K562 (cell line): ENCODE measurements around the gene CAV1. TPM values are rescaled to one million over a fixed set of nuclear protein-coding genes. Genes with fewer than 3 reads are reported as not detected.

Experiments
- EHMT2 ChIP-seq: fragments of 450-650 bp; IDR thresholded peaks from 2 replicates; pipeline ENCODE4 v1.6.1; 2018; ENCODE audit warnings: antibody characterized with exemption
- ELK1 ChIP-seq: sonication (generic); formaldehyde crosslinking; IDR thresholded peaks from 2 replicates; pipeline ENCODE4 v1.8.1; 2022; ENCODE audit warnings: missing genetic modification reagents
- FIP1L1 ChIP-seq: fragments of 200-400 bp; formaldehyde crosslinking; IDR thresholded peaks from 2 replicates; pipeline ENCODE4 v1.6.1; 2018; ENCODE audit warnings: mild to moderate bottlenecking, low read depth, low read length; ENCODE audit not compliant: poor library complexity, severe bottlenecking
- HIVEP1 ChIP-seq: fragments of 250-450 bp; sonication (Bioruptor Pico); IDR thresholded peaks from 2 replicates; pipeline ENCODE4 v1.4.0; 2020; ENCODE audit warnings: mild to moderate bottlenecking
- KLF16 ChIP-seq: IDR thresholded peaks from 2 replicates; pipeline ENCODE4 v1.6.1; 2016; ENCODE audit warnings: antibody characterized with exemption
- POLR2H ChIP-seq: IDR thresholded peaks from 2 replicates; pipeline ENCODE4 v1.6.1; 2016; ENCODE audit warnings: missing genetic modification characterization, low read depth, mild to moderate bottlenecking, control low read depth, missing compliant biosample characterization, moderate library complexity
- SRF ChIP-seq, 2 experiments: fragments of 250-450, 450-650 bp in 1 of 2; sonication (Bioruptor Pico) in 1 of 2; sonication (generic) in 1 of 2; formaldehyde crosslinking; IDR thresholded peaks; 2 replicates each; pipeline versions ENCODE4 v1.5.0 to v1.5.1; 2020 to 2022; ENCODE audit warnings: mild to moderate bottlenecking in 1 of 2, missing genetic modification reagents in 1 of 2
- ZBTB5 ChIP-seq: fragments of 450-650 bp; IDR thresholded peaks from 2 replicates; pipeline ENCODE4 v1.6.1; 2017; ENCODE audit warnings: antibody characterized with exemption
- ZKSCAN3 ChIP-seq: fragments of 250-450 bp; sonication (Bioruptor Pico); IDR thresholded peaks from 2 replicates; pipeline ENCODE4 v1.4.0; 2020
- ZNF609 ChIP-seq: sonication (generic); formaldehyde crosslinking; IDR thresholded peaks from 2 replicates; pipeline ENCODE4 v1.8.1; 2023; ENCODE audit warnings: missing genetic modification reagents, mild to moderate bottlenecking, borderline replicate concordance
- ZNF644 ChIP-seq: fragments of 200-800 bp; sonication (Bioruptor generic); IDR thresholded peaks from 2 replicates; pipeline ENCODE4 v1.6.1; 2016; ENCODE audit warnings: low read depth, missing genetic modification characterization, missing compliant biosample characterization
- polyA plus RNA-seq, 8 experiments: library from polyadenylated mRNA; depleted of rRNA in 4 of 8; stranded (reverse) in 5 of 8; unstranded in 3 of 8; fragments of >200 nt; fragmentation: Nextera tagmentation in 2 of 8; fragmentation: Illumina TruSeq in 1 of 8; extraction: Ambion mirVana in 2 of 8; extraction: Trizol in 1 of 8; gene quantifications; 2 replicates each; pipeline versions ENCODE4 v1.2.1 to v1.2.3, GENCODE V29; 2011 to 2014; ENCODE audit warnings: inconsistent platforms in 1 of 8, missing spikeins in 1 of 8
- total RNA-seq, 7 experiments: library from RNA; depleted of rRNA in 6 of 7; stranded (reverse); fragments of >200 nt in 6 of 7; fragmentation: Illumina TruSeq in 2 of 7; extraction: Trizol in 2 of 7; gene quantifications; 2 replicates each; pipeline versions ENCODE4 v1.2.1 to v1.2.3, GENCODE V29; 2011 to 2021; ENCODE audit warnings: low replicate concordance in 1 of 7
- TF ChIP-seq, protein P1 (sequence below): sonication (generic); formaldehyde crosslinking; IDR thresholded peaks from 2 replicates; pipeline ENCODE4 v1.8.0; 2022; ENCODE audit warnings: mild to moderate bottlenecking, missing genetic modification reagents
- TF ChIP-seq, protein P2 (sequence below), 2 experiments: fragments of 450-650 bp in 1 of 2; IDR thresholded peaks; 2 replicates each; pipeline ENCODE4 v1.6.1; 2011 to 2017; ENCODE audit warnings: low read depth in 2 of 2, antibody characterized with exemption in 1 of 2, borderline replicate concordance in 1 of 2, low read length in 1 of 2, mild to moderate bottlenecking in 1 of 2, mixed read lengths in 1 of 2; ENCODE audit not compliant: control insufficient read depth in 1 of 2

Gene CAV1
- total and polyA plus RNA-seq, 9 of the 15 experiments (the other 6 are each of a cell fraction or from before 2014, with no cell fraction given), result 0.08 to 1.5 (median 0.63) TPM

DNA sequence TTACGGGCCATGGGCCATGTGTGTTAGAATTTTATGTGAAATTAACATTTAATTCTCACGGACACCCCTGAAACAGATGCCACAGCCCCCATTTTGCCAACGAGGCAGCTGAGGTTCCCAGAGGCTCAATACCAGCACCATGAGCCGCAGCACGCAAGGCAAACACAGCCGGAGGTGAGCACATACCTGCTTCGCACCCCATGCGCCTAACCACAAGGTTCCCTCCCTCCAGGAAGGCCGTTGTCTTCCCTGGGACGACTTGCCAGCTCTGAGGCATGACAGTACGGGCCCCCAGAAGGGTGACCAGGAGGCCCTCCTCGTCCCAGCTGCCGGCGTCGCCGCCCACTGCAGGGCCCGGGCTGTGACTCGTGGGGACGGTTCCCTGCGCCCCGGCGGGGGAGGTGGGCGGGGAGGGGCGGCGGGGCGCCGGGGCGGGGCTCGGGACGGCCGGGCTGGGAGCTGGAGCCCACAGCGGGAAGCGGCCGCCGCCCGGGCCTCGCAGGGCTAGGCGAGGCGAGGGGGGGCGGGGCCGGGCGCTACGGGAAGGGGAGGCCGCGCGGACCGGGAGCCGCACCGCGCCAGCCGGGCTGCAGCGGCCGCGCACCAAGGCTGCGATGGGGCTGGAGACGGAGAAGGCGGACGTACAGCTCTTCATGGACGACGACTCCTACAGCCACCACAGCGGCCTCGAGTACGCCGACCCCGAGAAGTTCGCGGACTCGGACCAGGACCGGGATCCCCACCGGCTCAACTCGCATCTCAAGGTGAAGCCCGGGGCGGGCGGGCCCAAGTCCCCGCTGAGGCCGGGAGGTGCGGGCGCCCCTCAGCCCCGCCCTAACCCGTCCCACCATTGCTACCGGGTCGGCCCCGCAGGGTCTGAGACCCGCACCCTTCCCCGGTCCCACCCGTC is 25.4 kb upstream of the CAV1 start, which contains the start of gene CAV2 (continued):
- TF ChIP-seq ZBTB5 (no peak), SRF (CRISPR knock-in tag; IDR thresholded peaks at IDR 0.05) (0 out of 4 replicates have a peak, but pooled peaks of 1 of the 2 experiments have one; percentile 11), KLF16 (no peak), POLR2H (tag) (no peak), ZNF609 (peak; percentile 62; the same call in 1 of the 2 replicates), FIP1L1 (no peak), EHMT2 (no peak), ELK1 (CRISPR knock-in tag) (no peak), ZNF644 (0 out of 2 replicates have a peak, but pooled peaks have one; percentile 29), HIVEP1 (no peak), ZKSCAN3 (no peak)
- TF ChIP-seq, protein P1, sequence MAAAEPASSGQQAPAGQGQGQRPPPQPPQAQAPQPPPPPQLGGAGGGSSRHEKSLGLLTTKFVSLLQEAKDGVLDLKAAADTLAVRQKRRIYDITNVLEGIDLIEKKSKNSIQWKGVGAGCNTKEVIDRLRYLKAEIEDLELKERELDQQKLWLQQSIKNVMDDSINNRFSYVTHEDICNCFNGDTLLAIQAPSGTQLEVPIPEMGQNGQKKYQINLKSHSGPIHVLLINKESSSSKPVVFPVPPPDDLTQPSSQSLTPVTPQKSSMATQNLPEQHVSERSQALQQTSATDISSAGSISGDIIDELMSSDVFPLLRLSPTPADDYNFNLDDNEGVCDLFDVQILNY (CRISPR knock-in tag), result no peak
- TF ChIP-seq, protein P2, sequence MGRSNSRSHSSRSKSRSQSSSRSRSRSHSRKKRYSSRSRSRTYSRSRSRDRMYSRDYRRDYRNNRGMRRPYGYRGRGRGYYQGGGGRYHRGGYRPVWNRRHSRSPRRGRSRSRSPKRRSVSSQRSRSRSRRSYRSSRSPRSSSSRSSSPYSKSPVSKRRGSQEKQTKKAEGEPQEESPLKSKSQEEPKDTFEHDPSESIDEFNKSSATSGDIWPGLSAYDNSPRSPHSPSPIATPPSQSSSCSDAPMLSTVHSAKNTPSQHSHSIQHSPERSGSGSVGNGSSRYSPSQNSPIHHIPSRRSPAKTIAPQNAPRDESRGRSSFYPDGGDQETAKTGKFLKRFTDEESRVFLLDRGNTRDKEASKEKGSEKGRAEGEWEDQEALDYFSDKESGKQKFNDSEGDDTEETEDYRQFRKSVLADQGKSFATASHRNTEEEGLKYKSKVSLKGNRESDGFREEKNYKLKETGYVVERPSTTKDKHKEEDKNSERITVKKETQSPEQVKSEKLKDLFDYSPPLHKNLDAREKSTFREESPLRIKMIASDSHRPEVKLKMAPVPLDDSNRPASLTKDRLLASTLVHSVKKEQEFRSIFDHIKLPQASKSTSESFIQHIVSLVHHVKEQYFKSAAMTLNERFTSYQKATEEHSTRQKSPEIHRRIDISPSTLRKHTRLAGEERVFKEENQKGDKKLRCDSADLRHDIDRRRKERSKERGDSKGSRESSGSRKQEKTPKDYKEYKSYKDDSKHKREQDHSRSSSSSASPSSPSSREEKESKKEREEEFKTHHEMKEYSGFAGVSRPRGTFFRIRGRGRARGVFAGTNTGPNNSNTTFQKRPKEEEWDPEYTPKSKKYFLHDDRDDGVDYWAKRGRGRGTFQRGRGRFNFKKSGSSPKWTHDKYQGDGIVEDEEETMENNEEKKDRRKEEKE (IDR thresholded peaks at IDR 0.05; ENCODE audit: borderline replicate concordance in 1 of 2, control insufficient read depth in 1 of 2, low read depth in 2 of 2, low read length in 1 of 2), result no peak
